AG10803 (cell line): ENCODE results near the gene CORO6.
A peak's percentile ranks its signal among the peaks of the same experiment; 100 is the strongest.

ENCODE experiments used
- DNase-seq: peaks from one replicate; pipeline ENCODE4 v3.0.0; 2010; ENCODE audit warnings: low read depth
- H3K4me3 ChIP-seq: 2 replicates; pipeline ENCODE4 v1.5.1; 2011; ENCODE audit warnings: mild to moderate bottlenecking, low read length, control low read depth
- TF ChIP-seq, protein P1 (sequence below): conservative IDR thresholded peaks from 2 replicates; pipeline ENCODE4 v1.5.1; 2011; ENCODE audit warnings: mild to moderate bottlenecking, low read length, control low read depth, inconsistent platforms

Gene CORO6

DNA sequence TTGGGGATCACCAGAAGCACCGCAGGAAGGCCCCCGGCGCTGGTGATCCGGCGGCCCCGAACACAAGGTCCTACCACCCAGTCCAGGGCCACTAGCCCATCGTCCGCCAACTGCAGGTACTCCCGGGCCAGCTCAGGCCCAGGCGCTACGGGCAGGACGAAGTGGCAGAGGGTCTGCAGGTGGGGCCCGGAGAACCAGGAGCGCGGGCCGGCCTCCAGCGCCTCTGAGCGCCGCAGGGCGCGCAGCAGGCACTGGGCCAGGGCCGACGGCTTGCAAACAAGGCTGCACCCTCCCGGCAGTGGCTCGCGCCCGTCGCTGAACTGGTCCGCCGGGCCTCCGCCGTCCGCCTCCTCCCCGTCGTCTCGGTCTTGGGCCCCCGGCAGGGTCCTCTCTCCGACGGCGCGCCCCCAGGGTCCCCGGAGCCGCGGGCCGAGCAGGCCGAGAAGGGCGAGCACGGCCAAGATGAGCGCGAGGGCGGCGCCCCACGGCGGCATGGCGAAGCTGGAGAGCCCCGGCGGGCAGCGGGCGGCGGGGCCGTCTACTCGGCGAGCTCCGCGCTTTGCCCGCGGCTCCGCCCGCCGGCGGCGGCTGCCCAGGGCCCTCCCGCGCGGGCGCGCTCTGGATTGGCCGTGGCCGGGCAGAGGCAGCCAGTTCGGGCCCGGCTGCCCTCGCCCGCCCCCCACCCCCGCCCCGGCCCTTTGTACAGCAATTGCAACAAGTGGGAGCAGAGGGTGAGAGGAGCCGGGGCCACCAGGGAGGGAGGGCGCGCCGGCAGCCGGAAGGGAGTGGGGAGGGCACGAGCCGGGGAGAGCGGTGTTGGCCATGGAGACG lies 56.0 kb downstream of the CORO6 start, which contains the start of gene ABHD15:
TSS of gene ABHD15 (minus strand) at position 565 of the 831 bp plus-strand sequence. CDS start at position 494, 71 bp downstream.
- peak within 1 kb of the TSS; percentile 77 for H3K4me3 ChIP-seq
- DNase-seq, result peak; percentile 69
- TF ChIP-seq, protein P1, sequence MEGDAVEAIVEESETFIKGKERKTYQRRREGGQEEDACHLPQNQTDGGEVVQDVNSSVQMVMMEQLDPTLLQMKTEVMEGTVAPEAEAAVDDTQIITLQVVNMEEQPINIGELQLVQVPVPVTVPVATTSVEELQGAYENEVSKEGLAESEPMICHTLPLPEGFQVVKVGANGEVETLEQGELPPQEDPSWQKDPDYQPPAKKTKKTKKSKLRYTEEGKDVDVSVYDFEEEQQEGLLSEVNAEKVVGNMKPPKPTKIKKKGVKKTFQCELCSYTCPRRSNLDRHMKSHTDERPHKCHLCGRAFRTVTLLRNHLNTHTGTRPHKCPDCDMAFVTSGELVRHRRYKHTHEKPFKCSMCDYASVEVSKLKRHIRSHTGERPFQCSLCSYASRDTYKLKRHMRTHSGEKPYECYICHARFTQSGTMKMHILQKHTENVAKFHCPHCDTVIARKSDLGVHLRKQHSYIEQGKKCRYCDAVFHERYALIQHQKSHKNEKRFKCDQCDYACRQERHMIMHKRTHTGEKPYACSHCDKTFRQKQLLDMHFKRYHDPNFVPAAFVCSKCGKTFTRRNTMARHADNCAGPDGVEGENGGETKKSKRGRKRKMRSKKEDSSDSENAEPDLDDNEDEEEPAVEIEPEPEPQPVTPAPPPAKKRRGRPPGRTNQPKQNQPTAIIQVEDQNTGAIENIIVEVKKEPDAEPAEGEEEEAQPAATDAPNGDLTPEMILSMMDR, result no peak

DNA sequence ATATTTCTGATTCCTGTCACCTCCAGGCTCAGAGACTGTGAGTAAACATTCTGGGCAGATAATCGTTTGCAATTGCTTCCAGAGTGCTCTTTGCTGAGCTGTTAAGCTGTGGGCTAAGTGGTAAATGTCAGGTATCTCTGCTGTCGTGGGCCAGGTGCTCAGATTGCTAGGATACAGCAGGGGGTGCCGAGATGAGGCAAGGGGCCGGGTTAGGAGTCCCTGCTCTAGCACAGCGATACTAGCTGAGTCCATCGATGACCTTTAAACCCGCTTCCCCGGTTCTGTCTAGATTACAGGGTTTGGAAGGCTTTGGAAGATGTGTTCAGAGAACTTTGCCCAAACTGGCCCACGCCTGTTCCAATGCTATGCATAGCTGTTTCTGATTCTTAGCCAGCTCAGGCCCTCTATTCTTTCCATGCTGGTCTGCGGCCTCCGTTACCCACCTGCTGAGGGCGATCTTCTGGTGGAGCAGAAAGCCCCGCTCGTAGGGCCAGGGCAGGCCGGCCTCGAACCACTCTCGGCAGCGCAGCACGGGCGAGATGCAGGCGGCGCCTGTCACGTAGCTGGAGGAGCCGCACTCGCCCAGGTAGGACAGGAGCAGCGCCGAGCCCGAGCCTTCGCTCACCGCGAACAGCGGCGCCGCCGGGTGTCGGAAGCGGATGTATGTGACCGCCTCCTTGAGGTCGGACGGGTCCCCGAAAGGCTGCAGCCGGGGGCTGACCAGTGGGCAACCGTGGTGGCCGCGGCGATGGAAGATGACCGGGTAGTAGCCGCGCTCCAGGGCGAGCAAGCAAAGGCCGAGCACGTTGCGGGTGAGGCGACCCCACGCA lies 56.9 kb downstream of the CORO6 start:
- TF ChIP-seq, protein P1, result no peak
- no peak for DNase-seq
- peak overlapping the region; percentile 59 for H3K4me3 ChIP-seq
